CD8-positive, alpha-beta memory T cell (primary cell): ENCODE data around the gene DHX8. TPM values are rescaled to one million over a fixed set of nuclear protein-coding genes. Genes with fewer than 3 reads are reported as not detected.
"Not testable (repeated sequence)": the region's sequence is repeated elsewhere in the genome, so short reads cannot be mapped to it uniquely, and the experiment has no call there.

Experiments used
- CTCF ChIA-PET: fragments of 350-600 bp; sonication (Branson Sonifier 250); formaldehyde crosslinking; loops from one replicate; lab custom pipeline; 2021; ENCODE audit warnings: antibody characterized with exemption; lab: Charles Lee
- POLR2A ChIA-PET: fragments of 350-600 bp; sonication (Branson Sonifier 250); formaldehyde crosslinking; loops from one replicate; lab custom pipeline; 2021; ENCODE audit warnings: antibody characterized with exemption; lab: Charles Lee
- DNase-seq, 5 donors: peaks; one replicate each; pipeline versions ENCODE4 v3.0.0 to v3.0.0-alpha.2; 2020 to 2022; ENCODE audit warnings: mixed read lengths in 1 of 5
- H3K27ac ChIP-seq: one replicate; pipeline ENCODE4 v1.7.0; 2013; ENCODE audit warnings: low read depth, mild to moderate bottlenecking, low read length, moderate library complexity
- H3K27me3 ChIP-seq: 2 replicates; pipeline ENCODE4 v1.7.0; 2013; ENCODE audit warnings: low read length, mild to moderate bottlenecking; ENCODE audit not compliant: insufficient read depth, poor library complexity, severe bottlenecking
- H3K36me3 ChIP-seq: 2 replicates; pipeline ENCODE4 v1.7.0; 2013; ENCODE audit warnings: mild to moderate bottlenecking, low read length, moderate library complexity; ENCODE audit not compliant: insufficient read depth
- H3K4me1 ChIP-seq: 2 replicates; pipeline ENCODE4 v1.7.0; 2013; ENCODE audit warnings: mild to moderate bottlenecking, low read length, moderate library complexity; ENCODE audit not compliant: insufficient read depth
- H3K4me3 ChIP-seq: 2 replicates; pipeline ENCODE4 v1.7.0; 2013; ENCODE audit warnings: mild to moderate bottlenecking, low read length
- H3K9me3 ChIP-seq: 2 replicates; pipeline ENCODE4 v1.7.0; 2013; ENCODE audit warnings: mild to moderate bottlenecking, low read length
- H3K27ac Mint-ChIP-seq, 8 donors: one replicate each; pipeline ENCODE4 v1.8.0; 2020 to 2021; ENCODE audit warnings: mixed read lengths in 8 of 8, mild to moderate bottlenecking in 6 of 8, inconsistent platforms in 3 of 8, moderate library complexity in 3 of 8
- H3K27me3 Mint-ChIP-seq, 2 donors: one replicate each; pipeline ENCODE4 v1.8.0; 2020 to 2021; ENCODE audit warnings: mixed read lengths in 2 of 2, mild to moderate bottlenecking in 1 of 2, moderate library complexity in 1 of 2
- H3K36me3 Mint-ChIP-seq, 3 donors: one replicate each; pipeline ENCODE4 v1.8.0; 2020 to 2021; ENCODE audit warnings: mixed read lengths in 3 of 3, inconsistent platforms in 1 of 3, mild to moderate bottlenecking in 1 of 3
- H3K4me1 Mint-ChIP-seq, 3 donors: one replicate each; pipeline ENCODE4 v1.8.0; 2020 to 2021; ENCODE audit warnings: mixed read lengths in 3 of 3, inconsistent platforms in 1 of 3, mild to moderate bottlenecking in 1 of 3
- H3K4me3 Mint-ChIP-seq, 7 donors: one replicate each; pipeline ENCODE4 v1.8.0; 2020 to 2021; ENCODE audit warnings: mixed read lengths in 7 of 7, mild to moderate bottlenecking in 6 of 7, moderate library complexity in 4 of 7, inconsistent platforms in 2 of 7
- H3K9me3 Mint-ChIP-seq, 5 donors: one replicate each; pipeline ENCODE4 v1.8.0; 2020 to 2022; ENCODE audit warnings: mixed read lengths in 5 of 5, mild to moderate bottlenecking in 3 of 5, moderate library complexity in 2 of 5, inconsistent platforms in 1 of 5
- polyA plus RNA-seq: library from polyadenylated mRNA; unstranded; fragments of 300-500 nt; fragmentation: Illumina TruSeq; gene quantifications from one replicate; pipeline ENCODE4 v1.2.3, GENCODE V29; 2021
- total RNA-seq, 2 experiments: library from RNA; stranded (reverse); gene quantifications; one replicate each; pipeline ENCODE4 v1.2.3, GENCODE V29; 2021

The DHX8 gene
- total and polyA plus RNA-seq, 3 experiments from 2014 or later: 41.6 to 70.8 (median 64.8) TPM

DNA sequence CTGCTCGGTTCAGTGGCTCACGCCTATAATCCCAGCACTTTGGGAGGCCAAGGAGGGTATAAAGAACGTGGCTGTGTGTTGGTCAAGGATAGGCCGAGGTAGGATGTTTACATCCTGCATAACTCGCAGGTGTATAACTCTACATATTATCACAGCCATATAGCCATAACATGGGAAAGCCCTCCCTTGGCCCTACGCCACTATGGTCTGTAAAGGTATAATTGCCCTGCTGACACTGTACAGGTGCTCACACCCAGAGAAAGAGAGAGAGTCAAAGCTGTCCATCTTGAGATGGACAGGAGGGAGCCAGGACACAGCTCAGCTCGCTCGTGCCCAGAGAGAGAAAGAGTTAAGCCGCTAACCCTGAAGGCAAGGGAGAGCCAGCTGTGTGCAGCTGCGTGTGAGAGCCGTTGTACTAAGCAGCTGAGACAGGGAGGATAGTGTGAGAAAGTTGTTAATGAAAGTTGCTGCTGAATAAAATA lies 30.4 kb upstream of the DHX8 start:
- Mint-ChIP-seq H3K4me3 (no peak overlapping the region), H3K27ac (peak overlapping the region in 1 of 8 donors; percentile 77), H3K9me3 (no peaks in the 10 kb centered on the region), H3K36me3 (no peaks in the 10 kb centered on the region), H3K4me1 (peaks cover 0 to 5% (median 3%) of the 10 kb centered on the region in 3 donors), H3K27me3 (peaks cover 12 to 44% of the 10 kb centered on the region in 2 donors)
- Histone ChIP-seq H3K4me3 (no peak overlapping the region), H3K36me3 (no peaks in the 10 kb centered on the region), H3K27me3 (no peaks in the 10 kb centered on the region), H3K27ac (no peak overlapping the region), H3K9me3 (no peaks in the 10 kb centered on the region), H3K4me1 (no peaks in the 10 kb centered on the region)
- POLR2A ChIA-PET: no interaction called here
- DNase-seq: no peak
- CTCF ChIA-PET: no interaction called here

GRCh38 chr17:43454868-43455267 lies 28.9 kb upstream of the DHX8 start:
- Mint-ChIP-seq H3K27me3 (peaks cover 12 to 30% of the 10 kb centered on the region in 2 donors), H3K4me1 (peaks cover 0 to 5% (median 3%) of the 10 kb centered on the region in 3 donors), H3K4me3 (no peak overlapping the region), H3K36me3 (no peaks in the 10 kb centered on the region), H3K9me3 (no peaks in the 10 kb centered on the region), H3K27ac (peak overlapping the region in 1 of 8 donors; percentile 16)
- CTCF ChIA-PET: no interaction called here
- Histone ChIP-seq H3K9me3 (no peaks in the 10 kb centered on the region), H3K27ac (no peak overlapping the region), H3K4me3 (no peak overlapping the region), H3K36me3 (no peaks in the 10 kb centered on the region), H3K4me1 (no peaks in the 10 kb centered on the region), H3K27me3 (no peaks in the 10 kb centered on the region)
- no peak for DNase-seq
- POLR2A ChIA-PET: no interaction called here

GRCh38 chr17:43456029-43456428 lies 27.7 kb upstream of the DHX8 start:
- ChIA-PET CTCF (no interaction called here), POLR2A (no interaction called here)
- H3K9me3 Mint-ChIP-seq: no peaks in the 10 kb centered on the region
- Histone ChIP-seq H3K9me3 (no peaks in the 10 kb centered on the region), H3K4me3 (no peak overlapping the region), H3K36me3 (no peaks in the 10 kb centered on the region), H3K27ac (no peak overlapping the region), H3K4me1 (no peaks in the 10 kb centered on the region), H3K27me3 (no peaks in the 10 kb centered on the region)
- no peak for DNase-seq
- peaks cover 12 to 33% of the 10 kb centered on the region in 2 donors for H3K27me3 Mint-ChIP-seq
- no peaks in the 10 kb centered on the region for H3K36me3 Mint-ChIP-seq
- no peak overlapping the region for H3K27ac Mint-ChIP-seq
- no peak overlapping the region for H3K4me3 Mint-ChIP-seq
- peaks cover 0 to 5% (median 3%) of the 10 kb centered on the region in 3 donors for H3K4me1 Mint-ChIP-seq

GRCh38 chr17:43456661-43457361 lies 27.0 kb upstream of the DHX8 start:
- H3K36me3 Mint-ChIP-seq: no peaks in the 10 kb centered on the region
- no peak overlapping the region for H3K27ac ChIP-seq
- H3K36me3 ChIP-seq: no peaks in the 10 kb centered on the region
- H3K4me3 Mint-ChIP-seq: no peak overlapping the region
- CTCF ChIA-PET: interaction anchor here (0.6 kb wide), 1 partner anchor 146 kb away, joined by 3 read pairs; no protein-coding TSS in a partner anchor
- H3K4me1 Mint-ChIP-seq: peaks cover 0 to 5% (median 3%) of the 10 kb centered on the region in 3 donors
- H3K27me3 Mint-ChIP-seq: peaks cover 12 to 33% of the 10 kb centered on the region in 2 donors
- no peaks in the 10 kb centered on the region for H3K9me3 Mint-ChIP-seq
- no peak overlapping the region for H3K4me3 ChIP-seq
- POLR2A ChIA-PET: no interaction called here
- peak overlapping the region in 1 of 8 donors; percentile 48 for H3K27ac Mint-ChIP-seq
- no peaks in the 10 kb centered on the region for H3K9me3 ChIP-seq
- H3K4me1 ChIP-seq: no peaks in the 10 kb centered on the region
- H3K27me3 ChIP-seq: no peaks in the 10 kb centered on the region
- DNase-seq: no peak

GRCh38 chr17:43457362-43457692 lies 26.4 kb upstream of the DHX8 start:
- H3K27ac ChIP-seq: no peak overlapping the region
- H3K4me3 Mint-ChIP-seq: no peak overlapping the region
- ChIA-PET CTCF (interaction anchor here (0.6 kb wide), 1 partner anchor 145 kb away, joined by 3 read pairs; no protein-coding TSS in a partner anchor), POLR2A (no interaction called here)
- no peaks in the 10 kb centered on the region for H3K27me3 ChIP-seq
- peaks cover 0 to 5% (median 3%) of the 10 kb centered on the region in 3 donors for H3K4me1 Mint-ChIP-seq
- peaks cover 12 to 33% of the 10 kb centered on the region in 2 donors for H3K27me3 Mint-ChIP-seq
- no peaks in the 10 kb centered on the region for H3K4me1 ChIP-seq
- H3K36me3 Mint-ChIP-seq: no peaks in the 10 kb centered on the region
- H3K9me3 Mint-ChIP-seq: no peaks in the 10 kb centered on the region
- no peaks in the 10 kb centered on the region for H3K9me3 ChIP-seq
- no peak for DNase-seq
- H3K4me3 ChIP-seq: no peak overlapping the region
- H3K27ac Mint-ChIP-seq: peak overlapping the region in 1 of 8 donors; percentile 94
- no peaks in the 10 kb centered on the region for H3K36me3 ChIP-seq

GRCh38 chr17:43459878-43460277 lies 23.9 kb upstream of the DHX8 start:
- H3K9me3 Mint-ChIP-seq, H3K4me1 Mint-ChIP-seq, H3K9me3 ChIP-seq, H3K27ac ChIP-seq, H3K4me3 ChIP-seq, CTCF ChIA-PET, H3K4me3 Mint-ChIP-seq, DNase-seq, H3K36me3 ChIP-seq, H3K4me1 ChIP-seq, H3K36me3 Mint-ChIP-seq, H3K27me3 ChIP-seq, H3K27ac Mint-ChIP-seq: not testable (repeated sequence)
- POLR2A ChIA-PET: interaction anchor here (0.5 to 0.6 kb wide), 2 partner anchors 460 to 810 kb away, joined by 3 to 7 read pairs; no protein-coding TSS in a partner anchor
- H3K27me3 Mint-ChIP-seq: peaks cover 6 to 33% of the 10 kb centered on the region in 2 donors

GRCh38 chr17:43461185-43461584 lies 22.6 kb upstream of the DHX8 start:
- Mint-ChIP-seq H3K27ac (no peak overlapping the region), H3K9me3 (no peaks in the 10 kb centered on the region), H3K36me3 (no peaks in the 10 kb centered on the region), H3K4me1 (peaks cover 0 to 5% (median 3%) of the 10 kb centered on the region in 3 donors), H3K27me3 (peaks cover 6 to 34% of the 10 kb centered on the region in 2 donors), H3K4me3 (no peak overlapping the region)
- Histone ChIP-seq H3K4me3 (no peak overlapping the region), H3K4me1 (no peaks in the 10 kb centered on the region), H3K27me3 (no peaks in the 10 kb centered on the region), H3K27ac (no peak overlapping the region), H3K36me3 (no peaks in the 10 kb centered on the region), H3K9me3 (no peaks in the 10 kb centered on the region)
- POLR2A ChIA-PET: no interaction called here
- CTCF ChIA-PET: no interaction called here
- no peak for DNase-seq

DNA sequence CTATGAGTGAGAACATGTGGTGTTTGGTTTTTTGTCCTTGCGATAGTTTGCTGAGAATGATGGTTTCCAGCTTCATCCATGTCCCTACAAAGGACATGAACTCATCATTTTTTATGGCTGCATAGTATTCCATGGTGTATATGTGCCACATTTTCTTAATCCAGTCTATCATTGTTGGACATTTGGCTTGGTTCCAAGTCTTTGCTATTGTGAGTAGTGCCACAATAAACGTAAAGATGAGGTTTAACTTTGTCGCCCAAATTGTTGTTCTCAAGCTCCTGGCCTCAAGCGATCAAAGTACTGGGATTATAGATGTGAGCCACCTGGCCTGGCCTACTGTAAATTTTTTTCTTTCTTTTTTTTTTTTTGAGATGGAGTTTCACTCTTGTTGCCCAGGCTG lies 21.2 kb upstream of the DHX8 start:
- H3K27ac ChIP-seq, H3K4me3 ChIP-seq, H3K9me3 ChIP-seq, POLR2A ChIA-PET, H3K36me3 Mint-ChIP-seq, H3K4me1 Mint-ChIP-seq, DNase-seq, H3K27me3 ChIP-seq, H3K27ac Mint-ChIP-seq, H3K36me3 ChIP-seq, H3K9me3 Mint-ChIP-seq, H3K4me3 Mint-ChIP-seq, H3K4me1 ChIP-seq: not testable (repeated sequence)
- CTCF ChIA-PET: interaction anchor here (0.5 kb wide), 1 partner anchor 21 kb away, joined by 3 read pairs; the partner anchor contains the start of gene DHX8
- H3K27me3 Mint-ChIP-seq: peaks cover 1 to 34% of the 10 kb centered on the region in 2 donors
